HG02678 (cell line): ENCODE measurements around the gene ANKRD40CL.
"Not testable (repeated sequence)": the region's sequence is repeated elsewhere in the genome, so short reads cannot be mapped to it uniquely, and the experiment has no call there.

Experiments
- ATAC-seq: cut with Tn5 transposase; IDR thresholded peaks from one replicate; pipeline ENCODE4 v1.9.1; 2021; ENCODE audit warnings: mild to moderate bottlenecking, moderate library complexity; ENCODE audit not compliant: unreplicated experiment

The ANKRD40CL gene

DNA sequence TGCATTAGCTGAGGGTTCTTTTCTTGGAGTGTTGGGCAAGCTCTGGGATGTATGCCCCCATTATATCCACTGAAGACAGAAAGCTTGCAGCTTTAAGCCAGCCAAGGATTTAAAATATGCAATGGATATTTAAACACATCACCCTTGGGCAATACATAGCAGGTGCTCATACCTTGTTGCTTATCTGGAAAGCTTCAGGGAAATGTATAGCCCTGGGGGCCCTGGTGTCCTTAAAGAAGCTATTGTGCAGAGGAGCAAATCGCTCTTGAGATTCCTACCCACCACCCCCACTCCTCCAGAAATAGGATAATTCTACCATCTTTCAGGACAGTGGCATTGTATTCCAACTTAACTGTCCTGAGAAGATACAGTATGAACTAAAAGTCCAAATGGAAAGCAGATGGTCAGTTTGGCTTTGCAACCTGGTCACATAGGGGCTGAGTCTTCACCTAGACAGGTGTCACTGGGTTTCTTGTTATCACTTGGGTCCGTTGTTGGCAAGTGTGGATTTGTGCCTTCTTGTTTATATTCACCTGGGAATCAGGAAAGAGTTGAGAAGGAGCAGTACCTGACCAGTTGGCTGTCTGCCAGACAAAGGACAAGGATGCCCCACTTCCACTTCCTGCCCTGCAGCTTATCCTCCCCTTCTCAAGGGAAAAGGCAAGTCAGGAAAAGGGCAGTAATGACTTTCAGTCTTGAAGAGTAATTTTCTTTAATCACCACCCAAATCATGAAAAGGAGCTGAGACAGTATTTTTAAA is 3.4 kb downstream of the ANKRD40CL start:
- ATAC-seq: no peak

DNA sequence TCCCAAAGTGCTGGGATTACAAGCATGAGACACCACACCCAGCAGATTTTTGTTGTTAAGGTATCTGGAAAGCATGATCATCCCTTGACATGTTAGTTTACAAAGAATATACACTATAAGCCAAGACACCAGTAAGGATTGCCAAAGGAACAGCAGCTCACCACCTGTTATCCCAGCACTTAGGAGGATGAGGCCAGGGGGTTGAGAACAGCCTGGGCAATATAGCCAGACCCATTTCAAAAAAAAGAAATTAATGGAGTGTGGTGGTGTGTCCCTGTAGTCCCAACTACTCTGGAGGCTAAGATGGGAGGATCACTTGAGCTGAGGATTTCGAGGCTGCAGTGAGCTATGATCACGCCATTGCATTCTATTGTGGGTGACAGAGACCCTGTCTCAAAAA is 5.1 kb downstream of the ANKRD40CL start:
- ATAC-seq: no peak

- ATAC-seq: no peak
Observed at GRCh38 chr17:50758989-50759544, 8.3 kb downstream of the ANKRD40CL start.

DNA sequence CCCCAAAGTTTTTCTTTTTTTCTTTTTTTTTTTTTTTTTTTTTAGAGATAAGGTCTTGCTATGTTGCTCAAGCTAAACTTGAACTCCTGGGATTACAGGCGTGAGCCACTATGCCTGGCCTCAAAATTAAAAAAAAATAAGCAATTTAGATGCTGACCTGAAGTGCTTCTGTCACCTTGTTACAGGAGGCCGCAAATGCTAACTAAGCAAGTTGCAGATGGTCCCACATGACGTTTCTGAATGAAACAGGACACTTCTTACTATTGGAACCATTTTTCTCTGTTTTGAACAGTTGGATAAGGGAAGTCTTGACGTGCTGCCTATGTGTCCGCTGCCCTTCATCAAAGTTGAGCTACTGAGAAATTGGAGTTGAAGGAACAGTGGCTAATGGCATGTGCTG is 8.8 kb downstream of the ANKRD40CL start:
- ATAC-seq: no peak

DNA sequence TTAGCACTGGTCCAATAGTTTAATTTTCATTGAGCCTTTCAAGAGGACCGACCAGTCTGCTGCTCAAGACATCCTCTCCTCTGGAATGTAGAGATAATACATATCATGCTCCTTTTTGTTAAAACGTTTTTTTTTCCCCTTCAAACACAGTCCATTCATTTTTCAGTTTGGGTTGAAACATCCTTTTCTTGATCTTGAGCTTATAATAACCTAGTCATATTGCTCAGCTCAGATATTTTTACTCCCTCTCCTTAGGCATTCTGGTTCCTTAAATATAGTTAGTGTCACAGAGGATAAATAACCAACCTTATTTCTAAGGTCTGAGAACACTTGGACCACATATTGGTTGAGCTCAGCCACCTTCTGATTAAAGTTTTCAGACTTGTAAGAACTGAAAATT is 12.8 kb downstream of the ANKRD40CL start:
- no peak for ATAC-seq

- ATAC-seq: no peak
Observed at GRCh38 chr17:50749245-50749644, 18.1 kb downstream of the ANKRD40CL start.

- ATAC-seq: no peak
Observed at GRCh38 chr17:50745631-50746030, 21.7 kb downstream of the ANKRD40CL start.

DNA sequence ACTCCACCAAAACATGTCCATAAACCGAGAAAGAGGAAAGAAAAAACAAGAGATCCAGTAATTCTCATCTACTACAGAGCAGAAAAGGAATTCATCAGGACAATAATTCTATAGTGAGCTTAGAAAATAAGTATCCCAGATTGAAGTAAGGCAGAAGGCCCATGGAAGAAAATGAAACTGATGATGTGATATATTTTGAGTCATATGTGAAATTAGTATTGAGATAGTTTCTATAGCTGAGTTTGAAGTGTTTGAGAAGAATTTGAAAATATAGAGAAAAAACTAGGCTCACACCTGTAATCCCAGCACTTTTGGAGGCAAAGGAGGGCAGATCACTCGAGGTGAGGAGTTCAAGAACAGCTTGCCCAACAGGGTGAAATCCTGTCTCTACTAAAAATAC is 28.2 kb downstream of the ANKRD40CL start:
- ATAC-seq: no peak

DNA sequence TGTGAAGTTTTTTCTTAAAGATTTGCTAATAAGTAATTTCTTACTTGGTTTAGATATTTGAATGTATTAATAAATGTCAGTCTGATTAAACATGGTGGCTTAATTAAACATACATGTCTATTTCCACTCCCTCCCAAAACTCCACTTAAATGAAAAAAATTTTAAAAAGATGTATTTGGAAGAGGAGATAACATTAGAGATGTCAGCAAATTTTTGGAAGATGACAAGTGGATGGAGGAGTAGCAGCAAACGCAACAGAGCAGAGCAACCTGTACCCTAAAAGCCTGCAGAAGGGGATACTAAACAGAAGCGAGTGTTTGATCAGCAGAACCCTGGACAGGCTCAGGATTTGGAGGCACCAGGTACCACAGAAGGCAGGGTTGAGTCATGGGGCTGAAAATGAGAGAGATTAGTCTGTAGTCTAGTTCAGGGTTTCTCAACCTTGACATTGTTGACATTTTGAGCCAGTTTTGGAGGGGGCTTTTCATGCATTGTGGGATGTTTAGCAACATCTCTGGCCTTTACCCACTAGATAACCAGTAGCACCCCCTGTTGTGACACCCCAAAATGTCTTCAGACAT is 30.1 kb downstream of the ANKRD40CL start:
- ATAC-seq: no peak

DNA sequence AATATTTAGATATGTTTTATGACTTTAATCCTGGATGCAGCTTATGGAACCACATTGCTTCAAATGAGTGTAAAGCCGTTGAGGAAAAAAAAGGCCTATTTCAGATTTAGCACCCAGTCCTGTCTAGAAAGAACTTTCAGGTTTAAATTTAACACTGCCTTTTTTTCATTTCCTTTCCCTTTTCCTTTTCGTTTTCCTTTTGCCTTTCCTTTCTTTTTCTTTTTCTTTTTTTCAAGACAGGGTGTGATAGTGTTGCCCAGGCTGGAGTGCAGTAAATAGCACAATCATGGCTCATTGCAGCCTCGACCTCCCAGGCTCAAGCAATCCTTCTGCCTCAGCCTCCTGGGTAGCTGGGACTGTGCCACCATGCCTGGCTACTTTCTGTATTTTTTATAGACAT is 32.0 kb downstream of the ANKRD40CL start:
- ATAC-seq: no peak

GRCh38 chr17:50731575-50732460 is 35.5 kb downstream of the ANKRD40CL start:
- no peak for ATAC-seq

DNA sequence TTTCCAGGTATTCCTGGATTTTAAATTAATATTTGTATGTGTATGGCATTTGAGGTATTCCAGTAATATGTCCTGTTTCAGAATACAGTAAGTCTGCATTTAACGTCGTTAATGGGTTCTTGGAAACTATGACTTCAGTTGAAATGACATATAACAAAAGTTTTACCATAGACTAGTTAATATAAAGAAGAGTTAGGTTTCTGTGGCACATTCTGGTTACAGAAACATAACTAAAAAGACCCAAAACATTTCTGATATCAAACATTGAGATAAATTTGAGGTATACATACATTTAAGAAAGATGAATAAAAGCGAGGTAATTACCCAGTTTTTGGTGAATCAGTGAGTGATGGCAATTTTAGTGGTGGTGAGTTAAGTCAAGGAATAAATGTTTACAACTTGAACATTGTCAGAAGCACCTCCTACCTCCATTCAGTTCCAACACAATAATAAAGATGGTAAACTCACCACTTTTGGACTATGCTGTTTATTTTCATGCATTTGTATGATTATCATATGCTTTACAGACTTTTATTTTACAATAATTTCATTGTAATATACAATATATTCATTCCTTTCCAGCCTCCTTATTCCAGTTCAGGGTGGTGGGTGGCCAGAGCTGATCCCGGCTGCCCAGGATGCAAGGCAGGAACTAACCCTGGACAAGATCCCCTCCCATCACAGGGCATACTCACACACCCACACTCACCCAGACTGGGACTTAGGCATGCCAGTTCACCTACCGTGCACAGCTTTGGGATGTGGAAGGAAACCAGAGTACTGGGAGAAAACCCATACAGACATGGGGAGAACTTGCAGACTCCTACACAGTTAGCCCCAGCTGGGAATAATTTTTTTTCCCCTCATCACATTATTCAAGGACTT is 38.2 kb downstream of the ANKRD40CL start:
- ATAC-seq: no peak

DNA sequence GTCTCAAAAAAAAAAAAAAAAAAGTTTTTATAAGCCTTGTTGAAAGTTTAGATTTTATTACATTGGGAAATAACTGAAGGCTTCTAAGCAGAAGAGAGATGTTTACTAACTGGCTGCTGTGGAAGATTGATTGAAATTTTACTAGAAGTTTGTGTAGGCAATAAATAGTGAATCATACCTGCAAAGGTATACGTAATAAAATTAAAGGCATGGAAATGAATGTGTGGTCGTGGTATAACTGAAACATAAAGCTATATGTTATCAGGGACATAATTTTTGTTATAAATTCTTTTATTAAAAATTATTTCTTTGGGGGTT is 39.2 kb downstream of the ANKRD40CL start:
- no peak for ATAC-seq

GRCh38 chr17:50725769-50726655 is 41.3 kb downstream of the ANKRD40CL start:
- no peak for ATAC-seq

DNA sequence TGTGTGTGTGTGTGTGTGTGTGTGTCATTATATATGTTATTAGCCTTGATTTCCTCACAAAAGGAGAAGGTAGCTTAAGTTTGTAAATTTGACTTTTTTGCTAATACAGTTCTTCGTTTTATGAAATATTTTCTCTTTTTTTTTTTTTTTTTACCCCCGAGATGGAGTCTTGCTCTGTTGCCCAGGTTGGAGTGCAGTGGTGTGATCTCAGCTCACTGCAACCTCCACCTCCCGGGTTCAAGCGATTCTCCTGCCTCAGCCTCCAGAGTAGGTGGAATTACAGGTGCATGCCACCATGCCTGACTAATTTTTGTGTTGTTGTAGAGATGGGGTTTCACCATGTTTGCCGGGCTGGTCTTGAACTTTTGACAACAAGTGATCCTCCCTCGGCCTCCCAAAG is 42.7 kb downstream of the ANKRD40CL start:
- ATAC-seq: not testable (repeated sequence)

DNA sequence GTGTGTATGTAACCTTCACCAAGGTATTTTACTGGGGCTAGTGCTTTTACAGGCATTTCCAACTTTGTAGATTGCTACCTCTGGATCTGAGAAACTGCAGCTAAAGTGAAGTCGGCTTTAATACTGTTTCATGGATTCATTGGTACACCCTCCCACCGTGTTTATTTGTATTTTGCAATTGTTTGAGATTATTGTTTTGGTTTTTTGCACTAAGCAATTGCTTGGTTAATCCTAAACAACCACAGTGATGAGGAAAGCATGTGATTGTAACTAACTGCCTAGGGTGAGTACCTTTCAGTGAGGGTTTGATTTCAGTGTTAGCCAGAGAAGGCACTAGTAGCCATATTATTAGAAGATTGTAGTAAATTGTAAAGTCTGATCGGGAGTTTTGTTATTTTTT is 44.6 kb downstream of the ANKRD40CL start:
- no peak for ATAC-seq

DNA sequence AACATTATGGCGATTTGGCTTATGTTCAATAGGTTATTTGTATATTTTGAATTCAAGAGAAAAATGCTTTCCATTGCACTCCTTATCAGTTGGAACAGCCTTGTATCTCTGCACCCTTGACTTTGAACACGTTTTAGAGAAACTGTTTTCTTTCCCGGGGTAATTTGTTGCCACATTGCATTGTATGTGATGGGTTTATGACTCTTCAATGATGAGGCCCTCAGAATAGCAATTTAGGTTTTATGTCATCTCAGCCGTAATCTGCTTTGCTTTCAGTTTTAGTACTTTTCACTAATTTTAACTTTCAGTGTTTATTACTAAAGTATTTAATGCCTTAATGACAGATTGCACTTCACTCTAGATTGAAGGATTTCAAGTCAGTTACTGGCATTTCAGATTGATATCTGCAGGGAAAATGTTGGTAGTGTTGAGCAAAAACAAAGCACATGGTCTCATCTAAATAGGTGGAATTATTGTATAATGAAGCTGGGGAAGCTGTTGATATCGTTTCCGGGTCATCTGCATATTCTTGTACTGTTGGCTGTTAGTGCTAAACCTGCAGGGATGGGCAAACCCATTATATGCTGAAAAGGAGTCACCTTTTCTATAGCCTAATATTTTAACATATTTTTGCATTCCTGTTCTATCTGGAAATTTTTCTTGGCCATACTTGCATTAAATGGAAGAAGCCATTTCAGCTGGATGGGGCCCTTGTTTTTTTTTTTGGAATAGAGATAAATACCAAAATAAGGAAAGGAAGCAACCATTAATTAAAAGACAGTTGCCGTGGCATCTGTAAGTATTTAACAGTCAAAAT is 45.9 kb downstream of the ANKRD40CL start:
- no peak for ATAC-seq

DNA sequence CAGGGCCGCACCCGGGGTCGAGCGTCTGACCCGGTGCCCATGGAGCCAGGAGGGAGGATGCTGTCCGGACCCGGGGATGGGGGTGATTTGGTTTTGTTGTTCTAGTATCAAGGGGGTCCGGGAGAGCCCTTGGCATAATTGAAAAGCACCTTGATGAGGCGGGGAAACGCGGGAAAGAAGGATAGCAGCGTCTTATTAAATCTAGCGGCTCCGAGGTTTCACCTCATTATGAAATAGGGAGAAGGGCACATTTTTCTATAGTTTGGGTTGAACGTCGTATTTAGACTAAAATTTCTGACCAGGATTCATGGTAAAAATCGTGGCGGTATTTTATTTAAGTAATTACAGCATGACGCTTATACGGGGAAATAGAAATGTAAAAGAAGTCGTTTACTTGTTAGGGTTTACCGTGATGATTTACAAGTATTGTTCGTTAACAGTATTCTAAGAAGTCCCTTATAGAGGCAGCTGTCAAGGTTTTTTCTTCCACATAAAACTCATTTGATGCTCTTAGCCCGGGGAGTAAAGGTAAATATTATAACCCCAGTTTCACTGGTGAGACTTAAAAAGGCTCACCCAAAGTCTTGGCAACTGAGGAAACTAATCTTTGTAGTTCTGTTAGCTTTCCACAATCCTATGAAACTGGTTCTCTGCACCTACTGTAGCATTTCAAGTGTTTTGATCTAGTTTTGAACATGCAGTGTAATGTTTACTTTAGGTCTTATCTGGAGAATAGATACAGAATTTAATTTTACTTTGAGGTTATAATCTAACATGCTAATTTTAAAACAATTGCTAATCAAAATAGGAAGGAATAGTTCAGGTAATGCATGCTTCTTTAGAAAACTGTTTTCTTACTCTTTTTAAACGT is 47.2 kb downstream of the ANKRD40CL start:
- ATAC-seq: no peak
